ENCODE measurements around the gene PDP2. TPM values are rescaled to one million over a fixed set of nuclear protein-coding genes. Genes with fewer than 3 reads are reported as not detected.

PDP2 gene
- total RNA-seq: 10 to 100 TPM in 1 of 4 donors, 1 to 10 TPM in 3; 3.7 to 11.7 (median 5.8) TPM

GRCh38 chr16:66880288-66881013 is at the start of gene PDP2:
TSS of gene PDP2 (plus strand) at chr16:66880515. CDS start at chr16:66884285, 3,770 bp downstream.
- Histone ChIP-seq H3K27me3 (no peaks in the 10 kb centered on the region), H3K4me1 (peaks cover 0 to 23% (median 5%) of the 10 kb centered on the region in 3 donors), H3K27ac (peak within 1 kb of the TSS; percentile 29 to 83 (median 78)), H3K4me3 (peak within 1 kb of the TSS; percentile 72 to 89), H3K36me3 (peaks cover 0 to 23% of the 10 kb centered on the region in 2 donors), H3K9me3 (no peaks in the 10 kb centered on the region)
- TF ChIP-seq POLR2A (IDR thresholded peaks at IDR 0.05) (peak; percentile 44 to 47), EP300 (IDR thresholded peaks at IDR 0.05) (no peak), POLR2AphosphoS5 (IDR thresholded peaks at IDR 0.05) (peak; percentile 31)
- TF ChIP-seq, protein P1, sequence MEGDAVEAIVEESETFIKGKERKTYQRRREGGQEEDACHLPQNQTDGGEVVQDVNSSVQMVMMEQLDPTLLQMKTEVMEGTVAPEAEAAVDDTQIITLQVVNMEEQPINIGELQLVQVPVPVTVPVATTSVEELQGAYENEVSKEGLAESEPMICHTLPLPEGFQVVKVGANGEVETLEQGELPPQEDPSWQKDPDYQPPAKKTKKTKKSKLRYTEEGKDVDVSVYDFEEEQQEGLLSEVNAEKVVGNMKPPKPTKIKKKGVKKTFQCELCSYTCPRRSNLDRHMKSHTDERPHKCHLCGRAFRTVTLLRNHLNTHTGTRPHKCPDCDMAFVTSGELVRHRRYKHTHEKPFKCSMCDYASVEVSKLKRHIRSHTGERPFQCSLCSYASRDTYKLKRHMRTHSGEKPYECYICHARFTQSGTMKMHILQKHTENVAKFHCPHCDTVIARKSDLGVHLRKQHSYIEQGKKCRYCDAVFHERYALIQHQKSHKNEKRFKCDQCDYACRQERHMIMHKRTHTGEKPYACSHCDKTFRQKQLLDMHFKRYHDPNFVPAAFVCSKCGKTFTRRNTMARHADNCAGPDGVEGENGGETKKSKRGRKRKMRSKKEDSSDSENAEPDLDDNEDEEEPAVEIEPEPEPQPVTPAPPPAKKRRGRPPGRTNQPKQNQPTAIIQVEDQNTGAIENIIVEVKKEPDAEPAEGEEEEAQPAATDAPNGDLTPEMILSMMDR (IDR thresholded peaks at IDR 0.05): peak in 1 of 4 experiments; percentile 16
- peak; percentile 99 for ATAC-seq
- 0 to 5% methylated on average over 2 to 4 of the region's 58 CpGs for WGBS, 2 donors (ENCODE audit: low coverage in 1 of 2)

GRCh38 chr16:66832190-66832589 is 48.1 kb upstream of the PDP2 start:
- no peak for ATAC-seq
- H3K27me3 ChIP-seq: no peaks in the 10 kb centered on the region
- 77% methylated on average over 2 of the region's 3 CpGs; no CpG with 5 or more reads in 1 of the 2 donors for WGBS, 2 donors (ENCODE audit: low coverage in 1 of 2)
- H3K4me1 ChIP-seq: peaks cover 3 to 29% (median 10%) of the 10 kb centered on the region in 3 donors
- H3K4me3 ChIP-seq: no peak overlapping the region
- peaks cover 0 to 13% of the 10 kb centered on the region in 2 donors for H3K36me3 ChIP-seq
- no peaks in the 10 kb centered on the region for H3K9me3 ChIP-seq
- no peak overlapping the region for H3K27ac ChIP-seq
- TF ChIP-seq EP300 (IDR thresholded peaks at IDR 0.05) (no peak), POLR2AphosphoS5 (IDR thresholded peaks at IDR 0.05) (no peak), POLR2A (IDR thresholded peaks at IDR 0.05) (no peak)
- TF ChIP-seq, protein P1 (IDR thresholded peaks at IDR 0.05): no peak

DNA sequence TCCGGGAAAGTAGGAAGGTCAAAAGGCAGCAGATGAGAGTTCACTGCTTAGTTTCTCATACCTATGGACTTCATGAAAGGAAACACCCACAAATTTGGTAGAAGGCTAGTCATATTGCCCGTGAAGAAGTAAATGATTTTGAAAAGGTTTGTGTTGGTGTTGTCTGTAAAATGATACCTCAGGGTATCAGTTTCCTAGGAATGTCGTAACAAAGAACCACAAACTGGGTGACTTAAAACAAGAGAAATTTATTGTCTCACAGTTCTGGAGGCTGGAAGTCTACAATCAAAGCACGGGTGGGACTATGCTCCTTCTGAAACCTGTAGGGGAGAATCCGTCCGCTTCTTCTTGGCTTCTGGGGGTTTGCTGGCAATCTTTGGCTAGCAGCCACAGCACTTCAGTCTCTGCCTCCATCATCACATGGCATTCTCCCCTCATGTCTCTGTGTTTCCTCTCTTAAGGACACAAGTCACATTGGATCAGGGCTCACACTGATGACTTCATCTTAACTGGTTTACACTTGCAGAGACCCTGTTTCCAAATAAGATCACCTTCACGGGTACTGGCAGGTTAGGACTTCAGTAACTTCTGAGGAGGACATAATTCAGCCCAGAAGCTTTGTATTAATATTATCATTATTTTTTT is 47.5 kb upstream of the PDP2 start:
- 74 to 80% methylated on average over 4 to 7 of the region's 7 CpGs for WGBS, 2 donors (ENCODE audit: low coverage in 1 of 2)
- Histone ChIP-seq H3K9me3 (no peaks in the 10 kb centered on the region), H3K4me1 (peaks cover 3 to 28% (median 10%) of the 10 kb centered on the region in 3 donors), H3K27ac (no peak overlapping the region), H3K27me3 (no peaks in the 10 kb centered on the region), H3K4me3 (no peak overlapping the region), H3K36me3 (peaks cover 0 to 7% of the 10 kb centered on the region in 2 donors)
- ATAC-seq: no peak
- TF ChIP-seq, protein P1 (IDR thresholded peaks at IDR 0.05): no peak
- TF ChIP-seq POLR2A (IDR thresholded peaks at IDR 0.05) (no peak), POLR2AphosphoS5 (IDR thresholded peaks at IDR 0.05) (no peak), EP300 (IDR thresholded peaks at IDR 0.05) (no peak)

- WGBS, 2 donors (ENCODE audit: low coverage in 1 of 2): 60 to 78% methylated on average over 1 to 4 of the region's 5 CpGs
- H3K27ac ChIP-seq: no peak overlapping the region
- no peaks in the 10 kb centered on the region for H3K36me3 ChIP-seq
- ATAC-seq: no peak
- H3K4me3 ChIP-seq: no peak overlapping the region
- TF ChIP-seq POLR2AphosphoS5 (IDR thresholded peaks at IDR 0.05): no peak
- TF ChIP-seq EP300 (IDR thresholded peaks at IDR 0.05): no peak
- TF ChIP-seq POLR2A (IDR thresholded peaks at IDR 0.05): no peak
- TF ChIP-seq, protein P1 (IDR thresholded peaks at IDR 0.05): no peak
- peaks cover 0 to 8% (median 0%) of the 10 kb centered on the region in 3 donors for H3K9me3 ChIP-seq
- peaks cover 0 to 9% (median 3%) of the 10 kb centered on the region in 3 donors for H3K4me1 ChIP-seq
- H3K27me3 ChIP-seq: no peaks in the 10 kb centered on the region
Observed at GRCh38 chr16:66834746-66835145, 45.6 kb upstream of the PDP2 start.
